ENCODE measurements around the gene EID2B. TPM values are rescaled to one million over a fixed set of nuclear protein-coding genes. Genes with fewer than 3 reads are reported as not detected.
A peak's percentile ranks its signal among the peaks of the same experiment; 100 is the strongest.

Gene EID2B
- total RNA-seq, 1 experiment from 2014 or later: 3.4 TPM

GRCh38 chr19:39494661-39495060, 38.0 kb downstream of the EID2B start:
- no peak for DNase-seq (ENCODE audit: low spot score)
- no TSS peak for BruUV-seq (replicated peaks)
- Histone ChIP-seq H3K27ac (ENCODE audit: low read depth, low read length, poor library complexity, severe bottlenecking) (no peak overlapping the region), H3K36me3 (ENCODE audit: insufficient read depth, low read length, poor library complexity, severe bottlenecking) (peaks cover 14% of the 10 kb centered on the region), H3K4me1 (ENCODE audit: insufficient read depth, low read length, poor library complexity, severe bottlenecking) (peaks cover 13% of the 10 kb centered on the region), H3K27me3 (replicated peaks; ENCODE audit: insufficient read depth, low read depth, low read length, poor library complexity) (peaks cover 9% of the 10 kb centered on the region), H3K9me3 (ENCODE audit: low read depth, low read length, poor library complexity, severe bottlenecking) (no peaks in the 10 kb centered on the region), H3K4me3 (ENCODE audit: low read depth, low read length, poor library complexity, severe bottlenecking) (no peak overlapping the region)
- TF ChIP-seq CTCF (conservative IDR thresholded peaks at IDR 0.05; ENCODE audit: low read depth, low read length): no peak
- TF ChIP-seq EZH2 (IDR thresholded peaks at IDR 0.05; ENCODE audit: borderline replicate concordance, low read depth, low read length, poor library complexity, severe bottlenecking): no peak
- POLR2A ChIA-PET (ENCODE audit: low non-redundant PET): no interaction called here
- intact Hi-C loops (cut with micrococcal nuclease; ENCODE audit: unreplicated experiment): no loop called here
- CTCF ChIA-PET: no interaction called here

- POLR2A ChIA-PET (ENCODE audit: low non-redundant PET): no interaction called here
- Histone ChIP-seq H3K4me1 (ENCODE audit: insufficient read depth, low read length, poor library complexity, severe bottlenecking) (peaks cover 3% of the 10 kb centered on the region), H3K27me3 (replicated peaks; ENCODE audit: insufficient read depth, low read depth, low read length, poor library complexity) (no peaks in the 10 kb centered on the region), H3K4me3 (ENCODE audit: low read depth, low read length, poor library complexity, severe bottlenecking) (no peak overlapping the region), H3K27ac (ENCODE audit: low read depth, low read length, poor library complexity, severe bottlenecking) (no peak overlapping the region), H3K9me3 (ENCODE audit: low read depth, low read length, poor library complexity, severe bottlenecking) (no peaks in the 10 kb centered on the region), H3K36me3 (ENCODE audit: insufficient read depth, low read length, poor library complexity, severe bottlenecking) (peaks cover 31% of the 10 kb centered on the region)
- CTCF ChIA-PET: no interaction called here
- DNase-seq (ENCODE audit: low spot score): no peak
- TF ChIP-seq EZH2 (IDR thresholded peaks at IDR 0.05; ENCODE audit: borderline replicate concordance, low read depth, low read length, poor library complexity, severe bottlenecking) (no peak), CTCF (conservative IDR thresholded peaks at IDR 0.05; ENCODE audit: low read depth, low read length) (no peak)
- intact Hi-C loops (cut with micrococcal nuclease; ENCODE audit: unreplicated experiment): no loop called here
- no TSS peak for BruUV-seq (replicated peaks)
These were observed 39.9 kb downstream of the EID2B start for GRCh38 chr19:39492788-39493187.

- no peak for DNase-seq (ENCODE audit: low spot score)
- Histone ChIP-seq H3K27ac (ENCODE audit: low read depth, low read length, poor library complexity, severe bottlenecking) (no peak overlapping the region), H3K27me3 (replicated peaks; ENCODE audit: insufficient read depth, low read depth, low read length, poor library complexity) (no peaks in the 10 kb centered on the region), H3K9me3 (ENCODE audit: low read depth, low read length, poor library complexity, severe bottlenecking) (no peaks in the 10 kb centered on the region), H3K4me1 (ENCODE audit: insufficient read depth, low read length, poor library complexity, severe bottlenecking) (no peaks in the 10 kb centered on the region), H3K36me3 (ENCODE audit: insufficient read depth, low read length, poor library complexity, severe bottlenecking) (peaks cover 32% of the 10 kb centered on the region), H3K4me3 (ENCODE audit: low read depth, low read length, poor library complexity, severe bottlenecking) (no peak overlapping the region)
- ChIA-PET POLR2A (ENCODE audit: low non-redundant PET) (no interaction called here), CTCF (no interaction called here)
- TF ChIP-seq CTCF (conservative IDR thresholded peaks at IDR 0.05; ENCODE audit: low read depth, low read length) (no peak), EZH2 (IDR thresholded peaks at IDR 0.05; ENCODE audit: borderline replicate concordance, low read depth, low read length, poor library complexity, severe bottlenecking) (no peak)
- TSS peak; percentile 25 for BruUV-seq (replicated peaks)
- intact Hi-C loops (cut with micrococcal nuclease; ENCODE audit: unreplicated experiment): no loop called here
These were observed 40.4 kb downstream of the EID2B start for GRCh38 chr19:39492225-39492624.

Data from A673 (cell line).